ENCODE measurements around the gene CDC123. TPM values are rescaled to one million over a fixed set of nuclear protein-coding genes. Genes with fewer than 3 reads are reported as not detected.

Gene CDC123
- total RNA-seq, 8 experiments from 2014 or later, result 51.0 to 178 (median 97.9) TPM

DNA sequence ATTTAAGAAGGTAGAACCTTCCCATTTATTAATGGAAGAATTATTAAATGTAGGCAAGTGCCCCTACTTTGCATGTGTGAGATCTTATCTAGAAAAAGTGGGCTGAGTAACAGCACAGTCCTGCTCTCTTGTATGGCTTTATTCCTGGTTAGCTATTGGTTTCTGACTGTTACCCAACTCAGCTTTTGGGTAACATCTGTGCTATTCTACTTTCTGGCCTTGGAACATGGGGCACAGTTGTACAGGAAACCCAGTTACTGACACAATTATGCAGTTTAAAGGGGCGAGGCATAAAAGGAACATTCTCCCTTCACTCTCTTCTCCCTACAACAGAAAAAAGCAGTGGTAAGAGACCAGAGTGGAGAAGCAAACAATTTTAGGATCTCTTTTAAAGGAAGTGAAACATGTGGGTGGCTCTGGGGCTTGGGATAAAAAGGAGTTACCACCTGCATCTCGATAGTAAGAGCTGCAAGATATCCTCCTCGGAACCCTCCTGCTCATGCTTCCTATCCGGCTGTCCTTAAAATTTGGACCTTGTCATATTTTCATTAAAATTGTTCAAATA is 16.3 kb upstream of the CDC123 start:
- ATAC-seq (replicated peaks in 6 of 8), result no peak
- in situ Hi-C loops (cut with MboI; ENCODE audit: low pct_unique_long_range_greater_than_20kb in 2 of 9, low sequenced_read_pairs in 9 of 9, unreplicated experiment in 9 of 9), result no loop called here
- 80 to 100% (median 96%) methylated on average over 1 to 4 of the region's 4 CpGs for WGBS, 10 experiments
- Histone ChIP-seq H3K4me1 (replicated peaks in 1 of 2) (peaks cover 13 to 15% of the 10 kb centered on the region in 2 donors), H3K4me3 (no peak overlapping the region), H3K27ac (no peak overlapping the region)

DNA sequence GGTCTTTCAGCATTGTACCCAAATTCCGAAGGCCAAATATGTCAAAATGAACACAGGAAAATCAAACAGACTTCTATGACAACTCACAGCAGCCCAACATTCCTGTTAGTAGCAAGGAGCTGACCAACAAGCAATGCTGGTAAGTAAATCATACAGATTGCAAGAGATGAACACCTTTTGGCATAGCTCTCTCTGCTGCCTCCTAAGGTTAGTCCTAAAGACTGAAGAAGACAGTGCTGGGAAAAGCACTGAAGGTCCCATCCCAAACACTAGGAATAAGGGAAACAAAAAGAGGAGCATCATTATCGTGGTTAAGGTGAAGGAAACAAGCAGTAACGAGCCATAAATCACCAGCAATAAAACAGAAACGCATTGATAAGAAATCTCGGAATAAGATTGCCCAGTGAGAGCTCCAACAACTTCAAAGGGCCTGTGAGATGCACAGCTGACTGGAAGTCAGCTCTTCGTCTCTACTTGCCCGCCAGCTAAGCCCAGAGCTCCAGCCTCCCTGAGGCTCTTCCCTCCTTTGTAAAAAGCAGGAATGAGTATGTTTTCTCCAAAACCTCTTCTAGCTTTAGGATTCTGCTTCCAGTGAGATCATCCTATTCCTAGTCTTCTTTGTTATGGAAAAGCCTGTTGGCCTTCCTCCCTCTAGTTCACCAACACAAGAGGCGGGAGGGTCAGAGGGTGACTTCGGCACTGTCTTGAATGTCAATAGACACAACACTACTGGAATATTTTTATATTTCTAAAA is 15.6 kb upstream of the CDC123 start:
- 28 to 100% (median 70%) methylated on average over 1 to 8 of the region's 9 CpGs for WGBS, 10 experiments
- Histone ChIP-seq H3K4me3 (no peak overlapping the region), H3K27ac (no peak overlapping the region), H3K4me1 (replicated peaks in 1 of 2) (peaks cover 13 to 15% of the 10 kb centered on the region in 2 donors)
- peak in 3 of 8 experiments; percentile 21 to 64 (median 54) for ATAC-seq (replicated peaks in 6 of 8)
- in situ Hi-C loops (cut with MboI; ENCODE audit: low pct_unique_long_range_greater_than_20kb in 2 of 9, low sequenced_read_pairs in 9 of 9, unreplicated experiment in 9 of 9), result no loop called here

- no peak for ATAC-seq (replicated peaks in 6 of 8)
- H3K4me1 ChIP-seq (replicated peaks in 1 of 2), result peaks cover 13 to 15% of the 10 kb centered on the region in 2 donors
- in situ Hi-C loops (cut with MboI; ENCODE audit: low pct_unique_long_range_greater_than_20kb in 2 of 9, low sequenced_read_pairs in 9 of 9, unreplicated experiment in 9 of 9), result no loop called here
Measured at GRCh38 chr10:12181065-12181775, 14.8 kb upstream of the CDC123 start.

GRCh38 chr10:12184165-12184564 is 11.8 kb upstream of the CDC123 start:
- Histone ChIP-seq H3K4me1 (replicated peaks in 1 of 2) (peaks cover 13 to 15% of the 10 kb centered on the region in 2 donors), H3K27ac (no peak overlapping the region), H3K4me3 (no peak overlapping the region)
- no peak for ATAC-seq (replicated peaks in 6 of 8)
- in situ Hi-C loops (cut with MboI; ENCODE audit: low pct_unique_long_range_greater_than_20kb in 2 of 9, low sequenced_read_pairs in 9 of 9, unreplicated experiment in 9 of 9), result no loop called here
- 86 to 100% (median 98%) methylated on average over 1 to 3 of the region's 7 CpGs; no CpG with 5 or more reads in 2 of the 10 experiments for WGBS, 10 experiments

More at GRCh38 chr10:12181065-12181775, 14.8 kb upstream of the CDC123 start:
- no peak overlapping the region for H3K27ac ChIP-seq
- 71 to 94% (median 88%) methylated on average over 2 to 10 of the region's 13 CpGs; no CpG with 5 or more reads in 1 of the 10 experiments for WGBS, 10 experiments
- H3K4me3 ChIP-seq, result no peak overlapping the region

- no peak for ATAC-seq (replicated peaks in 6 of 8)
- no peak overlapping the region for H3K27ac ChIP-seq
- WGBS, 10 experiments, result 79 to 93% (median 89%) methylated on average over 3 to 7 of the region's 8 CpGs; no CpG with 5 or more reads in 1 of the 10 experiments
- H3K4me3 ChIP-seq, result no peak overlapping the region
- no peaks in the 10 kb centered on the region for H3K4me1 ChIP-seq (replicated peaks in 1 of 2)
- in situ Hi-C loops (cut with MboI; ENCODE audit: low pct_unique_long_range_greater_than_20kb in 2 of 9, low sequenced_read_pairs in 9 of 9, unreplicated experiment in 9 of 9), result no loop called here
Measured at GRCh38 chr10:12186323-12186722, 9.7 kb upstream of the CDC123 start.

- WGBS, 10 experiments, result 80 to 100% (median 95%) methylated on average over 2 to 5 of the region's 5 CpGs
- in situ Hi-C loops (cut with MboI; ENCODE audit: low pct_unique_long_range_greater_than_20kb in 2 of 9, low sequenced_read_pairs in 9 of 9, unreplicated experiment in 9 of 9), result no loop called here
Measured at GRCh38 chr10:12187321-12187905, 8.6 kb upstream of the CDC123 start.

GRCh38 chr10:12188656-12189055 is 7.3 kb upstream of the CDC123 start:
- ATAC-seq (replicated peaks in 6 of 8), result no peak
- H3K4me1 ChIP-seq (replicated peaks in 1 of 2), result no peaks in the 10 kb centered on the region
- 76 to 94% (median 86%) methylated on average over 3 to 6 of the region's 6 CpGs; no CpG with 5 or more reads in 1 of the 10 experiments for WGBS, 10 experiments
- in situ Hi-C loops (cut with MboI; ENCODE audit: low pct_unique_long_range_greater_than_20kb in 2 of 9, low sequenced_read_pairs in 9 of 9, unreplicated experiment in 9 of 9), result no loop called here
- no peak overlapping the region for H3K27ac ChIP-seq
- no peak overlapping the region for H3K4me3 ChIP-seq

More at GRCh38 chr10:12187321-12187905, 8.6 kb upstream of the CDC123 start:
- H3K27ac ChIP-seq, result no peak overlapping the region
- no peak overlapping the region for H3K4me3 ChIP-seq
- ATAC-seq (replicated peaks in 6 of 8), result no peak
- H3K4me1 ChIP-seq (replicated peaks in 1 of 2), result no peaks in the 10 kb centered on the region

DNA sequence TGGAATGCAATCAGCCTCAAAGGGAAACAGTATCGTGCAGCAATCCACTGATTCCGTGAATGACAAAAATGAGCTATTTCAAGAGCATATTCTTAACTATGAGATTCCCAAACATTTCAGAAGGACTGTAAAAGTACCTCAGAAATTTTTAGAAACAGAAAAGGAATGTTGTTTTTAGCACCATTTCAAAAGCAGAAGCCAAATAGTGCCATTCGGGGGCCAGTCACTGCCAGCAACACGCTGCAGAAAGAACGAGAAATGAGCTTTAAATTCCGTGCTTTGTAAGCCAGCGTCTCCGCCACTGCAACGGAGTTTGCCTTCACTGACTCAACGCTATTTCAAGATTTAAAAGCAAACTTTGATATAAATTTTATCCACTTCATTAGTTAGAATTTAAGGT is 6.6 kb upstream of the CDC123 start:
- in situ Hi-C loops (cut with MboI; ENCODE audit: low pct_unique_long_range_greater_than_20kb in 2 of 9, low sequenced_read_pairs in 9 of 9, unreplicated experiment in 9 of 9), result no loop called here
- H3K4me3 ChIP-seq, result no peak overlapping the region
- H3K4me1 ChIP-seq (replicated peaks in 1 of 2), result peaks cover 5% of the 10 kb centered on the region in 2 donors
- 87 to 100% (median 97%) methylated on average over 1 to 10 of the region's 10 CpGs; no CpG with 5 or more reads in 2 of the 10 experiments for WGBS, 10 experiments
- no peak overlapping the region for H3K27ac ChIP-seq
- no peak for ATAC-seq (replicated peaks in 6 of 8)

GRCh38 chr10:12191715-12192114 is 4.3 kb upstream of the CDC123 start:
- Histone ChIP-seq H3K4me1 (replicated peaks in 1 of 2) (peaks cover 5 to 7% of the 10 kb centered on the region in 2 donors), H3K4me3 (no peak overlapping the region), H3K27ac (no peak overlapping the region)
- WGBS, 10 experiments, result 10 to 97% (median 90%) methylated on average over 2 to 3 of the region's 3 CpGs; no CpG with 5 or more reads in 3 of the 10 experiments
- in situ Hi-C loops (cut with MboI; ENCODE audit: low pct_unique_long_range_greater_than_20kb in 2 of 9, low sequenced_read_pairs in 9 of 9, unreplicated experiment in 9 of 9), result no loop called here
- no peak for ATAC-seq (replicated peaks in 6 of 8)

GRCh38 chr10:12193193-12193592 is 2.8 kb upstream of the CDC123 start:
- 44 to 100% (median 79%) methylated on average over 1 to 5 of the region's 5 CpGs; no CpG with 5 or more reads in 1 of the 10 experiments for WGBS, 10 experiments
- Histone ChIP-seq H3K4me1 (replicated peaks in 1 of 2) (peaks cover 8 to 13% of the 10 kb centered on the region in 2 donors), H3K27ac (no peak overlapping the region), H3K4me3 (no peak overlapping the region)
- in situ Hi-C loops (cut with MboI; ENCODE audit: low pct_unique_long_range_greater_than_20kb in 2 of 9, low sequenced_read_pairs in 9 of 9, unreplicated experiment in 9 of 9), result no loop called here
- ATAC-seq (replicated peaks in 6 of 8), result no peak

GRCh38 chr10:12194752-12195271 is 1.2 kb upstream of the CDC123 start:
- WGBS, 10 experiments, result 0 to 7% (median 0%) methylated on average over 3 to 22 of the region's 27 CpGs; no CpG with 5 or more reads in 1 of the 10 experiments
- H3K27ac ChIP-seq, result no peak overlapping the region

GRCh38 chr10:12195281-12195602 is 746 bp upstream of the CDC123 start:
- ATAC-seq (replicated peaks in 6 of 8), result peak in 6 of 8 experiments; percentile 6 to 37 (median 25)

More at GRCh38 chr10:12194752-12195271, 1.2 kb upstream of the CDC123 start:
- peak in 7 of 8 experiments; percentile 6 to 24 (median 13) for ATAC-seq (replicated peaks in 6 of 8)
- peaks cover 8 to 13% of the 10 kb centered on the region in 2 donors for H3K4me1 ChIP-seq (replicated peaks in 1 of 2)
- peak overlapping the region; percentile 70 to 99 (median 83) for H3K4me3 ChIP-seq
- in situ Hi-C loops (cut with MboI; ENCODE audit: low pct_unique_long_range_greater_than_20kb in 2 of 9, low sequenced_read_pairs in 9 of 9, unreplicated experiment in 9 of 9), result no loop called here

More at GRCh38 chr10:12195281-12195602, 746 bp upstream of the CDC123 start:
- peak overlapping the region; percentile 80 to 93 for H3K27ac ChIP-seq
- in situ Hi-C loops (cut with MboI; ENCODE audit: low pct_unique_long_range_greater_than_20kb in 2 of 9, low sequenced_read_pairs in 9 of 9, unreplicated experiment in 9 of 9), result no loop called here
- H3K4me1 ChIP-seq (replicated peaks in 1 of 2), result peaks cover 8 to 13% of the 10 kb centered on the region in 2 donors
- H3K4me3 ChIP-seq, result peak overlapping the region; percentile 70 to 99 (median 83)
- WGBS, 10 experiments, result 0 to 8% (median 1%) methylated on average over 4 to 10 of the region's 12 CpGs; no CpG with 5 or more reads in 3 of the 10 experiments
